Stimulated activated CD4-positive, alpha-beta T cell treated with anti-CD3 and anti-CD28 coated beads, Interleukin-1b, Interleukin-23, amount 100 ng/mL, for 48 hours (primary cell): Measurements from ENCODE around the gene ZC3H8.

Source experiments
- DNase-seq: peaks from one replicate; pipeline ENCODE4 v3.0.0-alpha.2; 2020

ZC3H8 gene

DNA sequence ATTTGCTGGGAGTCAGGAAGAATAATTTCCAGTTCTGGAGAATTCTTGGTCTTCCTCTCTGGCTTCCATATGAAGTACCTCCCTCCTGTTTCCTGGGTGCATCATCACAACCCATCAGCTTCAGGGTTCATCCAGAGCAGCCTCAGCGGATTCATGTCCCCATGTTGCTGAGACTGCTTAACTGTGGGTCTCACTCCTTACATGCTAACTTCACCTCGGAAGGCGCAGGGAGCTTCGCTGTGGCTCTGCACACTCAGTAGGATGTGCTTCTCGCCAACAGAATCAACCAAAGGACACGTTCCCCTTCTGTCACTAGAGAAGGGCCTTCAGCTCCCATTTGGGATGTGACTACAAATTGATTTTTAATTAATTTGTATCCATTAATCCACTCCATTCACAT lies 92.5 kb downstream of the ZC3H8 start:
- no peak for DNase-seq
